Suppressor macrophage treated with lipopolysaccharide for 1 hour (primary cell): Measurements from ENCODE around the gene AUTS2.

ENCODE experiments used
- DNase-seq, 3 donors: peaks; one replicate each; pipeline ENCODE4 v3.0.0-alpha.2; 2020 to 2022

AUTS2 gene

GRCh38 chr7:69599955-69600709 lies 1.9 kb downstream of the AUTS2 start:
- DNase-seq: peak; percentile 12 to 15 (median 12)

- no peak for DNase-seq
Observed at GRCh38 chr7:69600710-69601519, 2.6 kb downstream of the AUTS2 start.

GRCh38 chr7:69602522-69602921 lies 4.2 kb downstream of the AUTS2 start:
- no peak for DNase-seq

GRCh38 chr7:69603351-69603750 lies 5.1 kb downstream of the AUTS2 start:
- peak in 1 of 3 donors; percentile 24 for DNase-seq

GRCh38 chr7:69603937-69604494 lies 5.7 kb downstream of the AUTS2 start:
- DNase-seq: peak in 1 of 3 donors; percentile 5

- no peak for DNase-seq
Observed at GRCh38 chr7:69605070-69605469, 6.8 kb downstream of the AUTS2 start.

- no peak for DNase-seq
Observed at GRCh38 chr7:69605546-69605945, 7.3 kb downstream of the AUTS2 start.

- no peak for DNase-seq
Observed at GRCh38 chr7:69608049-69608448, 9.8 kb downstream of the AUTS2 start.

- DNase-seq: no peak
Observed at GRCh38 chr7:69608878-69609277, 10.6 kb downstream of the AUTS2 start.

- no peak for DNase-seq
Observed at GRCh38 chr7:69609541-69610373, 11.5 kb downstream of the AUTS2 start.

GRCh38 chr7:69610374-69611084 lies 12.3 kb downstream of the AUTS2 start:
- no peak for DNase-seq

- no peak for DNase-seq
Observed at GRCh38 chr7:69612981-69613380, 14.7 kb downstream of the AUTS2 start.

- no peak for DNase-seq
Observed at GRCh38 chr7:69613846-69614245, 15.6 kb downstream of the AUTS2 start.

- DNase-seq: no peak
Observed at GRCh38 chr7:69615685-69616084, 17.4 kb downstream of the AUTS2 start.

- DNase-seq: no peak
Observed at GRCh38 chr7:69617364-69617763, 19.1 kb downstream of the AUTS2 start.

GRCh38 chr7:69619054-69619453 lies 20.8 kb downstream of the AUTS2 start:
- no peak for DNase-seq

GRCh38 chr7:69619635-69620034 lies 21.4 kb downstream of the AUTS2 start:
- DNase-seq: no peak

- DNase-seq: no peak
Observed at GRCh38 chr7:69620063-69620462, 21.8 kb downstream of the AUTS2 start.

GRCh38 chr7:69620650-69621049 lies 22.4 kb downstream of the AUTS2 start:
- DNase-seq: no peak

- no peak for DNase-seq
Observed at GRCh38 chr7:69622014-69622835, 23.9 kb downstream of the AUTS2 start.

- DNase-seq: no peak
Observed at GRCh38 chr7:69622960-69623359, 24.7 kb downstream of the AUTS2 start.
